Body of pancreas (tissue), 4 donors: Measurements from ENCODE around the gene KHK.

Source experiments
- POLR2A ChIP-seq, 3 donors: fragments of 450-650 bp; IDR thresholded peaks; one replicate each; pipeline ENCODE4 v1.6.1; 2016; ENCODE audit warnings: antibody characterized with exemption in 3 of 3, mild to moderate bottlenecking in 2 of 3
- TF ChIP-seq, protein P1 (sequence below), 7 experiments: fragments of 450-650 bp in 4 of 7; fragments of 200-600 bp in 3 of 7; sonication (generic) in 3 of 7; IDR thresholded peaks; one replicate each; pipeline ENCODE4 v1.5.1; 2016 to 2019; ENCODE audit warnings: antibody characterized with exemption in 7 of 7

DNA sequence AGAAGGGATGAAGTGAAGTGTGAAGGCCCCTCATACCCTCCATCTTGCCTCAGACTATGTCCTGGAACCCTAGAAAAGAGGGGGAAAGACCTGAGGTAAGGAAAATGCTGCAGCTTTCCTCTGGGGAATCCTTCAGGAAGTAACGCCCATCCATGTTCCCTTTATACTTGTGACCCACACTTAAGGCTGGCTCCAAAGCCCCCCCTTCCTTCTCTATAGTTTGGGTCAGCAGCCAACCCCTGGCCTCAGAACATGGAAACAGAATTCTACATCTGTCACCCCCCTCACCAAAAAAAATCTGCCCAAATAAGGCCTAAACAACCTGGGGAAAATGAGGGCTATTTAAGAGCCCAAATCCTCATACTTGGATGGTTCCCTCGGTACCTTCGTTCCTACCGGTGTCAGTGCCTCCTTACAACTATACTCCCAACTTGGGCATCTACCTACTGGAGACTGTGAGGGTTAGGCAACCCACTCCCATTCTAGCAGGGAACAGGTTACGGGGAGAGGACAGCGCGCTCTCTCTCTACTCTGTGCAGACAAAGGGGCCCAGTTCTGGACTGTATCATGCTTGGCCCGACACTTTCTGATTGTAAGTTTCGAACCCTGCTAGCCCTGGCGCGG, 15.8 kb upstream of the KHK start:
- no peak for TF ChIP-seq POLR2A (IDR thresholded peaks at IDR 0.05)
- TF ChIP-seq, protein P1, sequence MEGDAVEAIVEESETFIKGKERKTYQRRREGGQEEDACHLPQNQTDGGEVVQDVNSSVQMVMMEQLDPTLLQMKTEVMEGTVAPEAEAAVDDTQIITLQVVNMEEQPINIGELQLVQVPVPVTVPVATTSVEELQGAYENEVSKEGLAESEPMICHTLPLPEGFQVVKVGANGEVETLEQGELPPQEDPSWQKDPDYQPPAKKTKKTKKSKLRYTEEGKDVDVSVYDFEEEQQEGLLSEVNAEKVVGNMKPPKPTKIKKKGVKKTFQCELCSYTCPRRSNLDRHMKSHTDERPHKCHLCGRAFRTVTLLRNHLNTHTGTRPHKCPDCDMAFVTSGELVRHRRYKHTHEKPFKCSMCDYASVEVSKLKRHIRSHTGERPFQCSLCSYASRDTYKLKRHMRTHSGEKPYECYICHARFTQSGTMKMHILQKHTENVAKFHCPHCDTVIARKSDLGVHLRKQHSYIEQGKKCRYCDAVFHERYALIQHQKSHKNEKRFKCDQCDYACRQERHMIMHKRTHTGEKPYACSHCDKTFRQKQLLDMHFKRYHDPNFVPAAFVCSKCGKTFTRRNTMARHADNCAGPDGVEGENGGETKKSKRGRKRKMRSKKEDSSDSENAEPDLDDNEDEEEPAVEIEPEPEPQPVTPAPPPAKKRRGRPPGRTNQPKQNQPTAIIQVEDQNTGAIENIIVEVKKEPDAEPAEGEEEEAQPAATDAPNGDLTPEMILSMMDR (IDR thresholded peaks at IDR 0.05) = no peak
